NCI-H187 (cell line): ENCODE measurements around the gene TIMM44.
"Not testable (repeated sequence)": the region's sequence is repeated elsewhere in the genome, so short reads cannot be mapped to it uniquely, and the experiment has no call there.

ENCODE experiments used
- DNase-seq, 2 experiments: peaks; one replicate each; lab custom pipeline; 2025; lab: John Stamatoyannopoulos, UW

TIMM44 gene

GRCh38 chr19:7900401-7900870 lies 43.0 kb downstream of the TIMM44 start:
- no peak for DNase-seq

GRCh38 chr19:7899751-7900378 lies 43.6 kb downstream of the TIMM44 start:
- no peak for DNase-seq

- DNase-seq = no peak
These were observed 44.5 kb downstream of the TIMM44 start for GRCh38 chr19:7898967-7899366.

- no peak for DNase-seq
These were observed 46.2 kb downstream of the TIMM44 start for GRCh38 chr19:7897292-7897691.

GRCh38 chr19:7895565-7895964 lies 47.9 kb downstream of the TIMM44 start:
- DNase-seq = no peak

GRCh38 chr19:7894612-7895309 lies 48.7 kb downstream of the TIMM44 start:
- DNase-seq = no peak

- not testable (repeated sequence) for DNase-seq
These were observed 49.9 kb downstream of the TIMM44 start for GRCh38 chr19:7893362-7894101.

GRCh38 chr19:7888826-7889217 lies 54.6 kb downstream of the TIMM44 start:
- no peak for DNase-seq

- no peak for DNase-seq
These were observed 55.2 kb downstream of the TIMM44 start, which contains the start of gene LRRC8E for GRCh38 chr19:7888145-7888825. TSS of gene LRRC8E (plus strand) at chr19:7888510. CDS start at chr19:7895604, 7,094 bp downstream.

- no peak for DNase-seq
These were observed 55.9 kb downstream of the TIMM44 start for GRCh38 chr19:7887408-7888144.

GRCh38 chr19:7885818-7886217 lies 57.6 kb downstream of the TIMM44 start:
- DNase-seq = no peak

- DNase-seq = no peak
These were observed 59.5 kb downstream of the TIMM44 start for GRCh38 chr19:7883796-7884570.

- no peak for DNase-seq
These were observed 60.4 kb downstream of the TIMM44 start for GRCh38 chr19:7883105-7883504.

- no peak for DNase-seq
These were observed 61.6 kb downstream of the TIMM44 start for GRCh38 chr19:7881910-7882309.

GRCh38 chr19:7879836-7880235 lies 63.6 kb downstream of the TIMM44 start:
- no peak for DNase-seq

GRCh38 chr19:7879111-7879807 lies 64.2 kb downstream of the TIMM44 start:
- DNase-seq = no peak

GRCh38 chr19:7877249-7877836 lies 66.1 kb downstream of the TIMM44 start:
- DNase-seq = no peak
